Thyroid gland (tissue), 4 donors: ENCODE data around the gene SCARB1. TPM values are rescaled to one million over a fixed set of nuclear protein-coding genes. Genes with fewer than 3 reads are reported as not detected.

Experiments
- DNase-seq, 2 donors: peaks; one replicate each; pipeline ENCODE4 v3.0.0-alpha.2; 2019
- H3K27ac ChIP-seq, 3 donors: fragments of 200-600 bp; sonication (generic); 1 replicate in 2 of 3; 2 replicates in 1 of 3; pipeline ENCODE4 v1.5.1; 2016 to 2019; ENCODE audit warnings: mild to moderate bottlenecking in 1 of 3, moderate library complexity in 1 of 3
- H3K27me3 ChIP-seq: fragments of 200-600 bp; sonication (generic); one replicate; pipeline ENCODE4 v1.5.1; 2019
- H3K36me3 ChIP-seq, 2 donors: fragments of 200-600 bp; sonication (generic); one replicate each; pipeline ENCODE4 v1.5.1; 2016 to 2019
- H3K4me1 ChIP-seq, 2 donors: fragments of 200-600 bp; sonication (generic); one replicate each; pipeline ENCODE4 v1.5.1; 2017 to 2019
- H3K4me3 ChIP-seq, 3 donors: fragments of 200-600 bp; sonication (generic); replicated peaks in 1 of 3; 1 replicate in 2 of 3; 2 replicates in 1 of 3; pipeline ENCODE4 v1.5.1; 2016; ENCODE audit warnings: mild to moderate bottlenecking in 1 of 3
- H3K9me3 ChIP-seq: fragments of 200-600 bp; sonication (generic); one replicate; pipeline ENCODE4 v1.5.1; 2017
- POLR2A ChIP-seq, 2 donors: fragments of 450-650 bp; IDR thresholded peaks; one replicate each; pipeline ENCODE4 v1.6.1; 2017; ENCODE audit warnings: antibody characterized with exemption in 2 of 2, mild to moderate bottlenecking in 2 of 2, moderate library complexity in 1 of 2
- WGBS, 2 donors: methylation state at CpG; one replicate each; pipeline ENCODE4 v1.1.5; 2017; 5-methylcytosine and 5-hydroxymethylcytosine counted together
- intact Hi-C: fragments of 100-400 bp; cut with DNase I; formaldehyde crosslinking; loops from one replicate; pipeline ENCODE4 v1.15.1; 2023
- total RNA-seq, 4 donors: library from RNA; depleted of rRNA; stranded (reverse); fragments of >200 nt; gene quantifications; one replicate each; pipeline ENCODE4 v1.2.3, GENCODE V29; 2016
- TF ChIP-seq, protein P1 (sequence below), 6 experiments: fragments of 200-600 bp in 3 of 6; fragments of 450-650 bp in 3 of 6; sonication (generic) in 3 of 6; IDR thresholded peaks; one replicate each; pipeline ENCODE4 v1.5.1; 2016 to 2019; ENCODE audit warnings: antibody characterized with exemption in 6 of 6, mild to moderate bottlenecking in 2 of 6, inconsistent platforms in 1 of 6, moderate library complexity in 1 of 6

SCARB1 gene
- total RNA-seq, 4 donors from 2014 or later: 10.9 to 16.0 (median 15.4) TPM

DNA sequence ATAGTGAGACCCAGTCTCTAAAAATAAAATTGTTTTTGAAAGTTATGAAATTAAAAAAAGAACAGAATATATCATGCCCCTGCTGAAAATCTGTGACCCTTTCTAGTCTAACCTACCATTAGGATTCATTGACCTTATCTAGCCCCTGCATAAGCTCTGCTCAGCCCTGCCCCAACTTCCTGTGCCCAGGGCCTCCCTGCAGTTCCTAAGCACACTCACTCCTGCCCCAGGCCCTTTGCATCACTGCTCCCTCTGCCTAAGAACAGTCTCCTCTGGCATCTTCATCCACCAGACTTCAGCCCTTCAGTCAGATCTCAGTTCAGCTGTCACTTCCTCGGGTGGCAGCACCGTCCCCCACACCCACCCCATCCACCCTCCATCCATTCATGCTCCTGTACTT, 55.4 kb downstream of the SCARB1 start:
- H3K4me1 ChIP-seq: peaks cover 9 to 10% of the 10 kb centered on the region in 2 donors
- H3K27me3 ChIP-seq: no peaks in the 10 kb centered on the region
- H3K27ac ChIP-seq: no peak overlapping the region
- H3K4me3 ChIP-seq: no peak overlapping the region
- DNase-seq: no peak
- intact Hi-C loops: loop anchor here (10.0 kb wide), 1 partner anchor 67 kb away; no protein-coding TSS in a partner anchor
- no peaks in the 10 kb centered on the region for H3K36me3 ChIP-seq
- 29 to 42% methylated on average over 2 of the region's 2 CpGs for WGBS, 2 donors
- TF ChIP-seq, protein P1, sequence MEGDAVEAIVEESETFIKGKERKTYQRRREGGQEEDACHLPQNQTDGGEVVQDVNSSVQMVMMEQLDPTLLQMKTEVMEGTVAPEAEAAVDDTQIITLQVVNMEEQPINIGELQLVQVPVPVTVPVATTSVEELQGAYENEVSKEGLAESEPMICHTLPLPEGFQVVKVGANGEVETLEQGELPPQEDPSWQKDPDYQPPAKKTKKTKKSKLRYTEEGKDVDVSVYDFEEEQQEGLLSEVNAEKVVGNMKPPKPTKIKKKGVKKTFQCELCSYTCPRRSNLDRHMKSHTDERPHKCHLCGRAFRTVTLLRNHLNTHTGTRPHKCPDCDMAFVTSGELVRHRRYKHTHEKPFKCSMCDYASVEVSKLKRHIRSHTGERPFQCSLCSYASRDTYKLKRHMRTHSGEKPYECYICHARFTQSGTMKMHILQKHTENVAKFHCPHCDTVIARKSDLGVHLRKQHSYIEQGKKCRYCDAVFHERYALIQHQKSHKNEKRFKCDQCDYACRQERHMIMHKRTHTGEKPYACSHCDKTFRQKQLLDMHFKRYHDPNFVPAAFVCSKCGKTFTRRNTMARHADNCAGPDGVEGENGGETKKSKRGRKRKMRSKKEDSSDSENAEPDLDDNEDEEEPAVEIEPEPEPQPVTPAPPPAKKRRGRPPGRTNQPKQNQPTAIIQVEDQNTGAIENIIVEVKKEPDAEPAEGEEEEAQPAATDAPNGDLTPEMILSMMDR (IDR thresholded peaks at IDR 0.05): no peak
- TF ChIP-seq POLR2A (IDR thresholded peaks at IDR 0.05): no peak
- H3K9me3 ChIP-seq: no peaks in the 10 kb centered on the region

DNA sequence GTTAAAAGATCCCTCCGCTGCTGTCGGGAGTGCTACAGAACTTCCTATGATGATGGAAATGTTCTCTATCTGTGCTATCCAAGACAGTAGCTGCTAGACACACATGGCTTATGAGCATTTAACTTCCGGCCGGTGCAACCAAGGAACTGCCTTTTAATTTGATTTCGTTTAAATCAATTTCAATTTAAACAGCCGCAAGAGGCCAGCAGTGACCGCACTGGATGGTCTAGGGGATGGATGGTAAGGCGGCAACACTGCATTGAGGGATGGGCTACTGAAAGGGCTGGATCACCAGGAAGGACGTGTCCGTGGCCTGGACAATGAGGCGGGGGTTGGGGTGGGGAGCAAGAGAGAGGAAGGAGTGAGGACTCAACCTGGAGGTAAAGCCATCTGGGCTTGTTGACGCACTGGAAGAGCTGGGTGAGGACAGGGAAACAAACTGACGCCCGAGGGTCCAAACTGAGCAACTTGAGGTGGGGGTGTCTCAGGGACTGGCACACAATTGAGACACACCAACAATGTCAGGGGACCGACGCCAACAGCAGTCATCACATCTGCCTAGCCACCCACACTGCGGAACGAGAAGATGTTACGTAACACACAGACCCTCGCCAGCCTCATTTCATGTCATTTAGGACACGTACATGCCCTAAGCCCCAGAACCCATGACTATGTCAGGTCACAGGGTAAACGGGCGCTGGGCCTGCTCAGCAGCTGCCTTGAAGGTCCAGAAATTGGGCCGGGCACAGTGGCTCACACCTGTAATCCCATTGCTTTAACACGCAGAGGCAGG, 57.6 kb downstream of the SCARB1 start:
- Histone ChIP-seq H3K4me3 (no peak overlapping the region), H3K9me3 (no peaks in the 10 kb centered on the region), H3K27ac (no peak overlapping the region), H3K36me3 (no peaks in the 10 kb centered on the region), H3K27me3 (no peaks in the 10 kb centered on the region), H3K4me1 (peaks cover 9 to 10% of the 10 kb centered on the region in 2 donors)
- TF ChIP-seq, protein P1 (IDR thresholded peaks at IDR 0.05): no peak
- TF ChIP-seq POLR2A (IDR thresholded peaks at IDR 0.05): no peak
- intact Hi-C loops: loop anchor here (10.0 kb wide), 1 partner anchor 69 kb away; no protein-coding TSS in a partner anchor
- no peak for DNase-seq
- WGBS, 2 donors: 95 to 97% methylated on average over 25 of the region's 25 CpGs

DNA sequence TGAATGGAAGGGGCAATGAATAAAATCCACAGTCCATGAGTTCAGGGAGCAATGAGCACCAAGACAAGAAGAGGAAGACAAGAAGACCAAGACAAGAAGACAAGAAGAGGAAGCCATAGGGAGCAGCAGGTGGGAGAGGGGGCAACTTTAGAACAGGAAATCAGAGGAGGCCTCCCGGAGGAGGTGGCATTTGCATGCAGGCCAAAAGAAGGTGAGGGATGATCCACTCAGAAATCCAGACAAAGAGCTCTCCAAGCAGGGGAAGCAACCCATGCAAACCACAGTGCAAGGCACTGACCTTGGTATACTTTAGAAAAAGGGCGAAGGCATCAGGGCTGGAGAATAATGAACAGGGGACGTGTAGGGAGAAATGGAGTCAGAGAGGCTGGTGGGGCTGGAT, 58.6 kb downstream of the SCARB1 start:
- H3K4me1 ChIP-seq: peaks cover 9 to 10% of the 10 kb centered on the region in 2 donors
- no peaks in the 10 kb centered on the region for H3K36me3 ChIP-seq
- H3K27ac ChIP-seq: no peak overlapping the region
- H3K4me3 ChIP-seq: no peak overlapping the region
- no peaks in the 10 kb centered on the region for H3K27me3 ChIP-seq
- no peaks in the 10 kb centered on the region for H3K9me3 ChIP-seq
- WGBS, 2 donors: 90 to 93% methylated on average over 3 of the region's 3 CpGs
- TF ChIP-seq, protein P1 (IDR thresholded peaks at IDR 0.05): no peak
- TF ChIP-seq POLR2A (IDR thresholded peaks at IDR 0.05): no peak
- no peak for DNase-seq
- intact Hi-C loops: loop anchor here (10.0 kb wide), 1 partner anchor 70 kb away; no protein-coding TSS in a partner anchor

DNA sequence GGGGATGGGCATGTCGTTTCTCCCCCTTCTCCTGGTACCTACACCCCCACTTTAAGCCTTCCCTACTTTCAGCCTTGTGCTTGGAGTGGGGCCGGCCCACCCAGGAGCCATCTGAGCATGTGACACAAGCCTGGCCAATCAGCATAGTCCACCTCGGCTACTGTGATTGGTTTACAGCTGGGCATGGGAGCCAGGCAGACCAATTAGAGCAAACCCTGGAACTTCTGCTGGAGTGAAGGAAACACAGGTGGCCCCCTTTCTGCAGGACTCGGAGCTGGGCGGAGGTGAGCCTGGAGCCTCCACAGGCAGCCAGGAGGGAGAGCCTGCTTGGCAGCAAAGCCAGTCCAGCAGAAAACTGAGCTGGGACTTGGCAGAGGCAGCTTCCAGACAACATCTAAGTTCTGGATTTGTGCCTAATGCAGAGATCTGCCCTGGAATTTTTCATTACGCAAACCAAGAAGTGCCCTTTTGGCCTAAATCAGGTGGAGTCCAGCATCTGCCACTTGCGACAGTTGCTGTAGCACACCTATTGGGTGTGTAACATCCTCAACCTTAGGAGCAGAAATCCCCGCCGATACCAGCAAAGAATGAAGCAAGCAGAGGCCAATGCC, 59.5 kb downstream of the SCARB1 start:
- peak; percentile 80 to 85 for DNase-seq
- H3K4me3 ChIP-seq: no peak overlapping the region
- no peaks in the 10 kb centered on the region for H3K9me3 ChIP-seq
- peak overlapping the region in 2 of 3 donors; percentile 3 to 47 for H3K27ac ChIP-seq
- H3K36me3 ChIP-seq: no peaks in the 10 kb centered on the region
- intact Hi-C loops: loop anchor here (10.0 kb wide), 1 partner anchor 71 kb away; no protein-coding TSS in a partner anchor
- TF ChIP-seq, protein P1 (IDR thresholded peaks at IDR 0.05): no peak
- peak in 1 of 2 donors; percentile 9 for TF ChIP-seq POLR2A (IDR thresholded peaks at IDR 0.05)
- H3K27me3 ChIP-seq: no peaks in the 10 kb centered on the region
- 72% methylated on average over 7 to 9 of the region's 9 CpGs for WGBS, 2 donors
- H3K4me1 ChIP-seq: peaks cover 9 to 10% of the 10 kb centered on the region in 2 donors

DNA sequence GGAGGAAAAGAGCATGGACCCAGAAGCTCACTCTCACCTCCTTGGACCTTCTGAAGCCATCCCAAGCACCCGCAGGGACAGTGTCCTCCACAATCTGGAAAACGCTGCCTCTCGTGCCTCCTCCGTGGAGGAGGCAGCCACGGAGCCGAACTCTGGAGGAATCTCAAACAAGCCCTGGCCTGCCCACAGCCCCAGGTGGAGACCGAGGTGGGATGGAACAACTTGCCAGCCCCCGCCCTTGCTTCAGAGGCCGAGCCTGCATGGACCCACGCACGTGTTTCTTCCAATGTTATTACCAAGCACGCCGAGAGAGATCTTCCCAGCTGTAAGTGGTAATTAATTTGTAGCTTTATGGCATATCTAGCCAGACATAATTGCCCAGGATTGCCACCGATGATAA, 61.3 kb downstream of the SCARB1 start:
- Histone ChIP-seq H3K27me3 (no peaks in the 10 kb centered on the region), H3K36me3 (no peaks in the 10 kb centered on the region), H3K4me1 (peaks cover 9 to 10% of the 10 kb centered on the region in 2 donors), H3K27ac (no peak overlapping the region), H3K4me3 (no peak overlapping the region), H3K9me3 (no peaks in the 10 kb centered on the region)
- intact Hi-C loops: loop anchor here (10.0 kb wide), 1 partner anchor 72 kb away; no protein-coding TSS in a partner anchor
- WGBS, 2 donors: 92 to 95% methylated on average over 13 to 14 of the region's 14 CpGs
- TF ChIP-seq POLR2A (IDR thresholded peaks at IDR 0.05): no peak
- TF ChIP-seq, protein P1 (IDR thresholded peaks at IDR 0.05): no peak
- DNase-seq: no peak
